DND-41 (cell line): ENCODE measurements around the gene DEPDC7.

Source experiments
- ATAC-seq: fragments of 200-7000 bp; cut with Tn5 transposase; 3 replicates; pipeline ENCODE4 v1.9.1; 2021; ENCODE audit warnings: low read depth; ENCODE audit not compliant: insufficient read depth
- DNase-seq: peaks from one replicate; pipeline ENCODE4 v3.0.0-alpha.2; 2020
- H2AFZ ChIP-seq: 2 replicates; pipeline ENCODE4 v1.6.0; 2012; ENCODE audit warnings: low read depth, low read length
- H3K27ac ChIP-seq: 2 replicates; pipeline ENCODE4 v1.5.1; 2012; ENCODE audit warnings: low read length, inconsistent platforms
- H3K27me3 ChIP-seq: fragments of 200-600 bp; sonication (generic); 2 replicates; pipeline ENCODE4 v1.6.0; 2012; ENCODE audit warnings: low read length, mild to moderate bottlenecking, inconsistent platforms; ENCODE audit not compliant: insufficient read depth, poor library complexity
- H3K36me3 ChIP-seq: 2 replicates; pipeline ENCODE4 v1.5.1; 2012; ENCODE audit warnings: low read length, inconsistent platforms; ENCODE audit not compliant: insufficient read depth
- H3K4me1 ChIP-seq: 2 replicates; pipeline ENCODE4 v1.5.1; 2012; ENCODE audit warnings: mild to moderate bottlenecking, low read length; ENCODE audit not compliant: insufficient read depth
- H3K4me2 ChIP-seq: 2 replicates; pipeline ENCODE4 v1.6.0; 2012; ENCODE audit warnings: mild to moderate bottlenecking, moderate library complexity, low read length, inconsistent platforms; ENCODE audit not compliant: insufficient read depth
- H3K4me3 ChIP-seq, 2 experiments: fragments of 200-600 bp in 1 of 2; shearing (Covaris generic) in 1 of 2; 2 replicates each; pipeline ENCODE4 v1.5.1; 2012 to 2016; ENCODE audit warnings: inconsistent platforms in 2 of 2, low read length in 2 of 2, mild to moderate bottlenecking in 2 of 2, low read depth in 1 of 2, moderate library complexity in 1 of 2
- H3K79me2 ChIP-seq: 2 replicates; pipeline ENCODE4 v1.6.0; 2012; ENCODE audit warnings: low read length, inconsistent platforms; ENCODE audit not compliant: insufficient read depth
- H3K9ac ChIP-seq: 2 replicates; pipeline ENCODE4 v1.6.0; 2012; ENCODE audit warnings: low read depth, mild to moderate bottlenecking, inconsistent platforms, low read length, moderate library complexity
- H3K9me3 ChIP-seq: 2 replicates; pipeline ENCODE4 v1.5.1; 2012; ENCODE audit warnings: low read length, moderate library complexity, mild to moderate bottlenecking, inconsistent platforms; ENCODE audit not compliant: insufficient read depth, severe bottlenecking
- H4K20me1 ChIP-seq: 2 replicates; pipeline ENCODE4 v1.6.0; 2012; ENCODE audit warnings: low read length; ENCODE audit not compliant: insufficient read depth
- EZH2 ChIP-seq: IDR thresholded peaks from 3 replicates; pipeline ENCODE4 v1.6.1; 2012; ENCODE audit warnings: borderline replicate concordance, low read depth, mild to moderate bottlenecking, moderate library complexity, low read length, inconsistent platforms; ENCODE audit not compliant: severe bottlenecking
- TF ChIP-seq, protein P1 (sequence below): IDR thresholded peaks from 2 replicates; pipeline ENCODE4 v1.5.1; 2012; ENCODE audit warnings: borderline replicate concordance, low read length, moderate library complexity, mild to moderate bottlenecking; ENCODE audit not compliant: poor library complexity, severe bottlenecking; ENCODE audit errors: extremely low read depth

DEPDC7 gene

GRCh38 chr11:33065445-33066178 lies 49.9 kb downstream of the DEPDC7 start:
- no peak overlapping the region for H3K4me3 ChIP-seq
- no peak overlapping the region for H3K4me2 ChIP-seq
- H2AFZ ChIP-seq: no peak overlapping the region
- H3K27me3 ChIP-seq: no peaks in the 10 kb centered on the region
- peaks cover 80% of the 10 kb centered on the region for H3K36me3 ChIP-seq
- no peak overlapping the region for H3K27ac ChIP-seq
- DNase-seq: peak; percentile 75
- H4K20me1 ChIP-seq: no peaks in the 10 kb centered on the region
- no peaks in the 10 kb centered on the region for H3K9me3 ChIP-seq
- ATAC-seq: peak; percentile 98
- no peaks in the 10 kb centered on the region for H3K4me1 ChIP-seq
- no peak overlapping the region for H3K9ac ChIP-seq
- TF ChIP-seq, protein P1, sequence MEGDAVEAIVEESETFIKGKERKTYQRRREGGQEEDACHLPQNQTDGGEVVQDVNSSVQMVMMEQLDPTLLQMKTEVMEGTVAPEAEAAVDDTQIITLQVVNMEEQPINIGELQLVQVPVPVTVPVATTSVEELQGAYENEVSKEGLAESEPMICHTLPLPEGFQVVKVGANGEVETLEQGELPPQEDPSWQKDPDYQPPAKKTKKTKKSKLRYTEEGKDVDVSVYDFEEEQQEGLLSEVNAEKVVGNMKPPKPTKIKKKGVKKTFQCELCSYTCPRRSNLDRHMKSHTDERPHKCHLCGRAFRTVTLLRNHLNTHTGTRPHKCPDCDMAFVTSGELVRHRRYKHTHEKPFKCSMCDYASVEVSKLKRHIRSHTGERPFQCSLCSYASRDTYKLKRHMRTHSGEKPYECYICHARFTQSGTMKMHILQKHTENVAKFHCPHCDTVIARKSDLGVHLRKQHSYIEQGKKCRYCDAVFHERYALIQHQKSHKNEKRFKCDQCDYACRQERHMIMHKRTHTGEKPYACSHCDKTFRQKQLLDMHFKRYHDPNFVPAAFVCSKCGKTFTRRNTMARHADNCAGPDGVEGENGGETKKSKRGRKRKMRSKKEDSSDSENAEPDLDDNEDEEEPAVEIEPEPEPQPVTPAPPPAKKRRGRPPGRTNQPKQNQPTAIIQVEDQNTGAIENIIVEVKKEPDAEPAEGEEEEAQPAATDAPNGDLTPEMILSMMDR: peak; percentile 96
- no peak for TF ChIP-seq EZH2
- no peaks in the 10 kb centered on the region for H3K79me2 ChIP-seq

DNA sequence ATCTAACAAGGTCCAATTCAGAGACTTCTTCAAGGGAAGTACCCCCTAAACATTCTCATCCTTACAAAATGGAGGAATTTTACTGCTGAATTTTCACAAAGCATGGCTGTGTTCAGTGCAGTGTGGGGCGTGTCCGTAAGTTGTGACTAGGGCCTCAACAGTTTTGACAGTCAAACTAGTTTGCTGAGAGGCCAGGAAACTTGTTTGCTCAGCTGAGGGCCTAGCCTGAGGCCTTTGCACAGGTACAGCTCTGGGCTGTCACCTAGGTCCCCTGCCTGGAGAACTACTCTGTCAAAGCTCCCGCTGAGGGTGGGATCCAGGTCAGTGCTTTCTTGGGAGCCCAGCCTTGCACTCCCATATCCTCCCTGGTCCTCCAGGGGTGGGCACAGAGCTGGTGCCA lies 51.6 kb downstream of the DEPDC7 start:
- ATAC-seq (no peak), DNase-seq (no peak)
- H3K4me3 ChIP-seq: no peak overlapping the region
- no peaks in the 10 kb centered on the region for H4K20me1 ChIP-seq
- no peak overlapping the region for H2AFZ ChIP-seq
- H3K79me2 ChIP-seq: no peaks in the 10 kb centered on the region
- H3K9ac ChIP-seq: no peak overlapping the region
- no peaks in the 10 kb centered on the region for H3K9me3 ChIP-seq
- no peaks in the 10 kb centered on the region for H3K4me1 ChIP-seq
- no peak overlapping the region for H3K4me2 ChIP-seq
- H3K27me3 ChIP-seq: no peaks in the 10 kb centered on the region
- no peak overlapping the region for H3K27ac ChIP-seq
- no peak for TF ChIP-seq EZH2
- TF ChIP-seq, protein P1: no peak
- H3K36me3 ChIP-seq: peaks cover 78% of the 10 kb centered on the region

GRCh38 chr11:33068611-33069340 lies 53.1 kb downstream of the DEPDC7 start:
- no peaks in the 10 kb centered on the region for H3K4me1 ChIP-seq
- no peak overlapping the region for H3K4me3 ChIP-seq
- peaks cover 84% of the 10 kb centered on the region for H3K36me3 ChIP-seq
- no peak overlapping the region for H2AFZ ChIP-seq
- H3K79me2 ChIP-seq: no peaks in the 10 kb centered on the region
- H3K4me2 ChIP-seq: no peak overlapping the region
- ATAC-seq (no peak), DNase-seq (no peak)
- no peaks in the 10 kb centered on the region for H3K27me3 ChIP-seq
- H4K20me1 ChIP-seq: no peaks in the 10 kb centered on the region
- H3K27ac ChIP-seq: no peak overlapping the region
- H3K9ac ChIP-seq: no peak overlapping the region
- no peaks in the 10 kb centered on the region for H3K9me3 ChIP-seq
- TF ChIP-seq, protein P1: no peak
- no peak for TF ChIP-seq EZH2
